GM19467 (cell line): Measurements from ENCODE around the gene PKP3.
"Not testable (repeated sequence)": the region's sequence is repeated elsewhere in the genome, so short reads cannot be mapped to it uniquely, and the experiment has no call there.

Source experiments
- ATAC-seq: cut with Tn5 transposase; IDR thresholded peaks from one replicate; pipeline ENCODE4 v1.9.1; 2021; ENCODE audit warnings: mild to moderate bottlenecking, moderate library complexity; ENCODE audit not compliant: unreplicated experiment

The PKP3 gene

DNA sequence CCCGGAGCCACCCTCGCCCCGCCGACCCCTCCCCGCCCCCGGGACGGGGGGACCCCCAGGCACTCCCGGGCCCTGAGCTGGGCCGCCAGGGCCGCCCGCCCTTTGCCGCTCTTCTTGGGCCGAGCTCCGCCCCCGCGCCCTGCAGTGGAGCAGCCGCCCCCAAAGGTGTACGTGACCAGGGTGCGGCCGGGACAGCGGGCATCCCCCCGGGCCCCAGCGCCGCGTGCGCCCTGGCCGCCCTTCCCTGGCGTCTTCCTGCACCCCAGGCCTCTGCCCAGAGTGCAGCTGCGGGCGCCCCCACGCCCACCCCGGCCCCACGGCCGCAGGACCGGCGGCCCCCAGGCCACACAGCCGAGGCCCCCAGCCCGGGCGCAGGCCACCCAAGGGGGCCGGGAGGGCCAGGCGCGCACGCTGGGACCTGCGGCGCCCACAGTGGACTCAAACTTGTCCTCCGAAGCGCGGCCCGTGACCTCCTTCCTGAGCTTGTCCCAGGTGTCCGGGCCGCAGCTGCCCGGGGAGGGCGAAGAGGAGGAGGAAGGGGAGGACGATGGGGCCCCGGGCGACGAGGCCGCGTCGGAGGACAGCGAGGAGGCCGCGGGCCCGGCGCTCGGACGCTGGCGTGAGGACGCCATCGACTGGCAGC, 17.4 kb upstream of the PKP3 start:
- no peak for ATAC-seq

- ATAC-seq: no peak
Observed at GRCh38 chr11:377174-377865, 16.7 kb upstream of the PKP3 start.

GRCh38 chr11:377883-378500, 16.0 kb upstream of the PKP3 start:
- ATAC-seq: no peak

- ATAC-seq: no peak
Observed at GRCh38 chr11:379205-380094, 14.6 kb upstream of the PKP3 start.

GRCh38 chr11:380095-380480, 13.9 kb upstream of the PKP3 start:
- ATAC-seq: no peak

- no peak for ATAC-seq
Observed at GRCh38 chr11:380491-380890, 13.5 kb upstream of the PKP3 start.

- no peak for ATAC-seq
Observed at GRCh38 chr11:380996-381395, 13.0 kb upstream of the PKP3 start.

- no peak for ATAC-seq
Observed at GRCh38 chr11:381501-382072, 12.4 kb upstream of the PKP3 start.

DNA sequence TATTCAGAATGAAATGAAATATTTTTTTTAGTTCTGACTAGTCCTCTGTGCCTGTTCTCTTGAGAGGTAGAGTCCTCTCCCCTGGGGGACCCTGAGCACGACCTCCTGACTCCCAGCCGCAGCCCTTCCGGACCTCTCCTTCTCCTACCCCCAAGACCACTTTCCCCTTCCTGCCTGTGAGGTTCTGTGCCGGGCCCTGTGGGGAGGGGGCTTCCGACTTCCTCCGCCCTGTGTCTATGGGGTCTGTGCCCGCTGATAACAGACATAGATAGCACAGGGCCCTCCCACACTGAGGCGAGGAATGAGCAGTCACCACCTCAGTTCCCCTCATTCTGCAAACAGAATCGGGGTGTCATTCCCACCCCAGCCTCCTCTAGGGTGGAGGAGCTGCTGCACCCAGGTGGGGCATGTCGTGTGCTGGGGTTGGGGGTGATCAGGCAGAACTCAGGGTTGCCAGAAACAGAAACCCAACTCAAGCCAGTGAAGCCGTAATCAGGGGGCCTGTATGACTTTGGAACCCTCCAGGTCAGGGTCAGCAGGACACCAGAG, 11.9 kb upstream of the PKP3 start:
- ATAC-seq: no peak

- ATAC-seq: no peak
Observed at GRCh38 chr11:383431-383830, 10.6 kb upstream of the PKP3 start.

DNA sequence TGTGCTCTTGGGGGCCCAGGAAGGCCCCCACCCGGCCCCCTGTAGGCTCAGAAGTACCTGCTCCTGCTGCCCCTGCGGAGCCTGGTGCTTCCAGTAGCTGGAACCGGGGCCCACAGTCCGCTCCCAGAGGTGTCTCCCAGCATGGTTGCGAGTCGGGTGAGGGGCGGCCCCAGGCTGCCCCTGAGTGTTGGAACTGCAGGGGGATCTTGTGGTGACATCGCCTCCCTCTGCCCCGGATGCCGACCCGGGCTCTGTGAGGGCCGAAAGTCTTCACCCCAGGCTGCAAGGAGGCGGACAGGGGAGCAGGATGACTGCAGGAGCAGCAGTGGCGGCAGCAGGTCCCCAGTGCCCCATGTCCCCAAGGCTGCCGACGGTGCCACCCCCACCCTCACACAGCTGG, 9.5 kb upstream of the PKP3 start:
- ATAC-seq: no peak

DNA sequence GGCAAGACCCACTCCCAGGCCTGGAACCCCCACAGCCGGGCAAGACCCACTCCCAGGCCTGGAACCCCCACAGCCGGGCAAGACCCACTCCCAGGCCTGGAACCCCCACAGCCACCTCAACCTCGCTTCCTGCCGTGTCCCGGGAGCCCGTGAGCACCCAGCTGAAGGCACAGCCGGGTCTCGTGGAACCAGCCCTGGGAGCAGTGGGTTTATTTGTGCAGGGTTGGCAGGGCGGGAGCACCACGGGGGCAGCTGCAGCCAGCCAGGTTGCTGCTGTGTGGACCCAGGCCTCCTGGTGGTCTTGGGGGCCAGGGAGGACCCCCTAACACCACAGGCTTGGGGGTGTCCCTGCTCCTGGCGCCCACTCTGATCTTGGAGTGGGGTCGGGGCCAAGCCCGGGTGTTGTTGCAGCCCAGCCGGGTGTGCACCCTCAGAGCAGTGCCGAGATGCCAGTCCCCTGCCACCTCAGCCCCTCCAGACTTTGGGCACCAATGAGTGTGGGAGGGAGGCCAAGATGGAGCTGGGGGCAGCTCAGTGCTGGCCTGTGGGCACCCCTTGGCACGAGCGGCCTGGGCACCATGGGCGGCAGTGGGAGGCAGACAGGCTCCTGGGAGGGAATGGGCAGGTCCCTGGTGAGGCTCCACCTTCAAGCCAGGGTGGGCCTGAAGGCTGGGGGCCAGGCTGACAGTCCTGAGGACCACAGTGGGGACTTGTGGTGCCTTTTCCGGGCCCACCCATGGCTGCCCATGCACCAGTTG, 8.2 kb upstream of the PKP3 start:
- no peak for ATAC-seq

- no peak for ATAC-seq
Observed at GRCh38 chr11:386483-386882, 7.5 kb upstream of the PKP3 start.

GRCh38 chr11:387193-387793, 6.7 kb upstream of the PKP3 start:
- no peak for ATAC-seq

DNA sequence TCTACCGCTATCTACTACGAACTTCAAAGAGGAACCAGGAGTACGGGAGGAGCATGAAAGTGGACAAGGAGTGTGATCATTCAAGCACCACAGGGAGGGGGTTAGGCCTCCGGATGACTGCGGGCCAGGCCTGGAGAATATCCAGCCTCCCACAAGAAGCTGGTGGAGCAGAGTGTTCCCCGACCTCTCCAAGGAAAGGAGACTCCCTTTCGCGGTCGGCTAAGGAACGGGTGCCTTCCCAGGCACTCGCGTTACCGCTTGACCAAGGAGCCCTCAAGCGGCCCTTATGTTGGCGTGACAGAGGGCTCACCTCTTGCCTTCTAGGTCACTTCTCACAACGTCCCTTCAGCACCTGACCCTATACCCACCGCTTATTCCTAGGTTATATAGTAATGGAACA, 4.6 kb upstream of the PKP3 start:
- not testable (repeated sequence) for ATAC-seq

DNA sequence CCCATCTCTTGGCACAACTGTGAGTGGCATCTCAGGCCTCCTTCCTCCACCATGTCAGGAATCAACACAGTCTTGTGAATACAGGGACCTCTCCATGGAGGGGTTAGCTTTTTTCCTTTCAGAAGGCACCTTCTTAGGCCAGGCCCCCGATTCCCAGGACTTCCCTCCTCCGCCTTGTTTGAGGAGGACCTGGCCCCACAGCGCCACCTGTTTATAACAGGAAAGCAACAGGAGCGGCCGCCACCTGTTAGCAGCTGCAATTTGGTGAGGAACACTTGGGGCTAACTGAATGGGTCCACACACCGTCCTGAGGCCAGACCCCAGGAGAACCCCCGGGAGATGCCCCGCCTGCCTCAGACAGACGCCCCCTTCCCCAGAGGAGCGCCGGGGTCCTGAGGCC, 3.8 kb upstream of the PKP3 start:
- no peak for ATAC-seq

DNA sequence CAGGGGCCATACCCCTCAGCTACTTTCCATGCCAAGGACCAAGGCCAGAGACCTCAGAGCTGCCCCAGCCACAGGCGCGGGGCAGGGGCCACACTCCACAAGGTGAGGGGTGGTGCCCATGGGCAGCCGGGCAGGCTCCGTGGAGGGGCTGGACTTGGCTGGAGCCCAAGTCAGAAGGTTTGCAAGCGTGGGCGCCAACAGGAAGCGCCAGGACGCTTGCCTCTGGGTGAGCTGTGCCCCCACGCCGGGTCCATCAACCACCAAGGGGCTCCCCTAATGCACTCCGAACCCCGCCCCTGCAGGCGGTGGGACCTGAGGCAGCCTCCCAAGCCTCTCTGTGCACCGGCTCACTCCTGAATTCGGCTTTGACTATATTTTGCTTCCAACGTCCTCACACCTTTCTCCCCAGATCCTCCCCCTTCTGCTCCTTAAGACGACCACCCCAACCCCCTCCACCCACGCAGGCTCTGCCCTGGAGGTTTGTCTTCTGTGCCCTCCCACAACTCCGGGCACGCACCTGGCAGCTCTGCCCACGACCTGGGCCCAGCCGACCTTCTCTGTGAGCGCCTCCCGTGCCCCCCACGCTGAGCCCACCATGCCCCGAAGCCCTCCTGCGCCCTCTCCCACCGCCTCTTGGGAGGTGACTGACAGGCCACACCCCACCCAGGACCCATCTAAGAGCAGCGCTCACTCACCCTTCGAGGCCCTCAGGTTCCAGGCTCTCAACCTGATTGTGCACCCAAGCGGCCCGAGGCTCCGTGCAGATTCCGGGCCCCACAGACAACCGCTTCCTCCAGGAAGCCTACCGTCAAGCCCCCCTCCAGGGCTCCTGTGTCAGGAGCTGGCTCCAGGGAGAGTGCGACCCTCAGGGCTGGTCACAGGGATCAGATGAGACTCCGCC, 2.6 kb upstream of the PKP3 start:
- ATAC-seq: no peak

GRCh38 chr11:392102-392777, 1.8 kb upstream of the PKP3 start:
- no peak for ATAC-seq
